H9 (cell line): ENCODE measurements around the gene ST6GALNAC3. TPM values are rescaled to one million over a fixed set of nuclear protein-coding genes. Genes with fewer than 3 reads are reported as not detected.

Source experiments
- DNase-seq: peaks from one replicate; pipeline ENCODE4 v3.0.0-alpha.2; 2017
- H2AFZ ChIP-seq: one replicate; pipeline ENCODE4 v1.6.1; 2013; ENCODE audit warnings: mild to moderate bottlenecking, low read length, control low read depth, moderate library complexity
- H2AK5ac ChIP-seq: 2 replicates; pipeline ENCODE4 v1.6.1; 2013; ENCODE audit warnings: low read length, control low read depth, mixed read lengths; ENCODE audit not compliant: insufficient read length
- H2BK120ac ChIP-seq: one replicate; pipeline ENCODE4 v1.6.1; 2013; ENCODE audit warnings: low read depth, mild to moderate bottlenecking, low read length, control low read depth, inconsistent platforms; ENCODE audit not compliant: poor library complexity, severe bottlenecking
- H2BK12ac ChIP-seq: 2 replicates; pipeline ENCODE4 v1.6.1; 2013; ENCODE audit warnings: low read length, control low read depth, mixed read lengths, low read depth; ENCODE audit not compliant: insufficient read length
- H2BK15ac ChIP-seq: 2 replicates; pipeline ENCODE4 v1.6.1; 2013; ENCODE audit warnings: low read depth, low read length, control low read depth
- H2BK20ac ChIP-seq: one replicate; pipeline ENCODE4 v1.6.1; 2013; ENCODE audit warnings: low read depth, mild to moderate bottlenecking, low read length, control low read depth, inconsistent platforms; ENCODE audit not compliant: poor library complexity, severe bottlenecking
- H2BK5ac ChIP-seq: 2 replicates; pipeline ENCODE4 v1.6.1; 2013; ENCODE audit warnings: low read length, control low read depth, mixed read lengths; ENCODE audit not compliant: insufficient read length
- H3K14ac ChIP-seq: 2 replicates; pipeline ENCODE4 v1.6.1; 2013; ENCODE audit warnings: low read length, control low read depth; ENCODE audit not compliant: insufficient read depth
- H3K18ac ChIP-seq: 2 replicates; pipeline ENCODE4 v1.6.1; 2013; ENCODE audit warnings: low read depth, mild to moderate bottlenecking, mixed read lengths, low read length, control low read depth; ENCODE audit not compliant: insufficient read length
- H3K23ac ChIP-seq: 2 replicates; pipeline ENCODE4 v1.6.1; 2013; ENCODE audit warnings: low read length, control low read depth, mixed read lengths, low read depth; ENCODE audit not compliant: insufficient read length
- H3K23me2 ChIP-seq: 2 replicates; pipeline ENCODE4 v1.6.1; 2013; ENCODE audit warnings: low read depth, mild to moderate bottlenecking, mixed read lengths, low read length, control low read depth; ENCODE audit not compliant: insufficient read length, poor library complexity, severe bottlenecking
- H3K27ac ChIP-seq: 2 replicates; pipeline ENCODE4 v1.5.1; 2013; ENCODE audit warnings: low read length, control low read depth, mixed read lengths, low read depth; ENCODE audit not compliant: insufficient read length
- H3K27me3 ChIP-seq: 2 replicates; pipeline ENCODE4 v1.6.1; 2013; ENCODE audit warnings: low read length, control low read depth, inconsistent platforms; ENCODE audit not compliant: insufficient read depth
- H3K4ac ChIP-seq: 2 replicates; pipeline ENCODE4 v1.6.1; 2013; ENCODE audit warnings: low read depth, mild to moderate bottlenecking, control low read depth, inconsistent platforms, low read length, moderate library complexity
- H3K4me1 ChIP-seq: 2 replicates; pipeline ENCODE4 v1.6.1; 2013; ENCODE audit warnings: low read length, control low read depth, inconsistent platforms; ENCODE audit not compliant: insufficient read depth
- H3K4me2 ChIP-seq: 2 replicates; pipeline ENCODE4 v1.6.1; 2013; ENCODE audit warnings: low read length, control low read depth, mixed read lengths; ENCODE audit not compliant: insufficient read length, insufficient read depth
- H3K56ac ChIP-seq: 2 replicates; pipeline ENCODE4 v1.6.1; 2013; ENCODE audit warnings: low read depth, mild to moderate bottlenecking, mixed read lengths, low read length, control low read depth; ENCODE audit not compliant: insufficient read length
- H3K79me1 ChIP-seq: 2 replicates; pipeline ENCODE4 v1.6.1; 2013; ENCODE audit warnings: low read depth, mild to moderate bottlenecking, moderate library complexity, low read length, control low read depth, inconsistent platforms; ENCODE audit not compliant: insufficient read depth, poor library complexity, severe bottlenecking
- H3K79me2 ChIP-seq: 2 replicates; pipeline ENCODE4 v1.6.1; 2013; ENCODE audit warnings: low read length, control low read depth, inconsistent platforms; ENCODE audit not compliant: insufficient read depth
- H3K9ac ChIP-seq: 2 replicates; pipeline ENCODE4 v1.6.1; 2013; ENCODE audit warnings: low read length, control low read depth, mixed read lengths; ENCODE audit not compliant: insufficient read length; ENCODE audit errors: extremely low read depth
- H3K9me3 ChIP-seq: one replicate; pipeline ENCODE4 v1.6.1; 2013; ENCODE audit warnings: low read depth, low read length, inconsistent platforms; ENCODE audit not compliant: control insufficient read depth
- H3T11ph ChIP-seq: one replicate; pipeline ENCODE4 v1.6.1; 2013; ENCODE audit warnings: mild to moderate bottlenecking, low read length, control low read depth, inconsistent platforms
- H4K20me1 ChIP-seq: one replicate; pipeline ENCODE4 v1.6.1; 2013; ENCODE audit not compliant: control insufficient read depth, insufficient read length, insufficient read depth
- H4K5ac ChIP-seq: 2 replicates; pipeline ENCODE4 v1.6.1; 2013; ENCODE audit warnings: low read depth, mild to moderate bottlenecking, mixed read lengths, low read length, control low read depth; ENCODE audit not compliant: insufficient read length
- H4K8ac ChIP-seq: replicated peaks from 2 replicates; pipeline ENCODE4 v1.6.1; 2013; ENCODE audit warnings: low read length, control low read depth, mixed read lengths, low read depth; ENCODE audit not compliant: insufficient read length
- H4K91ac ChIP-seq: 2 replicates; pipeline ENCODE4 v1.6.1; 2013; ENCODE audit warnings: low read depth, mild to moderate bottlenecking, moderate library complexity, mixed read lengths, low read length, control low read depth; ENCODE audit not compliant: insufficient read length
- H3K27ac Mint-ChIP-seq, 3 experiments: 2 replicates in 2 of 3; 3 replicates in 1 of 3; pipeline ENCODE4 v1.8.0; 2020 to 2021; ENCODE audit warnings: mixed read lengths in 3 of 3, mild to moderate bottlenecking in 1 of 3, moderate library complexity in 1 of 3
- H3K27me3 Mint-ChIP-seq: 2 replicates; pipeline ENCODE4 v1.8.0; 2021; ENCODE audit warnings: low read depth, mild to moderate bottlenecking, moderate library complexity, mixed read lengths
- H3K36me3 Mint-ChIP-seq, 3 experiments: 2 replicates in 2 of 3; 3 replicates in 1 of 3; pipeline ENCODE4 v1.8.0; 2020 to 2021; ENCODE audit warnings: low read depth in 3 of 3, mixed read lengths in 3 of 3; ENCODE audit not compliant: insufficient read depth in 1 of 3
- H3K4me1 Mint-ChIP-seq, 2 experiments: 2 replicates each; pipeline ENCODE4 v1.8.0; 2020; ENCODE audit warnings: mixed read lengths in 2 of 2
- H3K4me3 Mint-ChIP-seq, 2 experiments: 2 replicates in 1 of 2; 3 replicates in 1 of 2; pipeline ENCODE4 v1.8.0; 2020 to 2021; ENCODE audit warnings: mild to moderate bottlenecking in 2 of 2, mixed read lengths in 2 of 2, moderate library complexity in 1 of 2
- H3K9me3 Mint-ChIP-seq, 2 experiments: 2 replicates in 1 of 2; 3 replicates in 1 of 2; pipeline ENCODE4 v1.8.0; 2020; ENCODE audit warnings: mild to moderate bottlenecking in 2 of 2, mixed read lengths in 2 of 2, moderate library complexity in 1 of 2
- CTCF ChIP-seq: fragments of 200-600 bp; sonication (generic); conservative IDR thresholded peaks from 3 replicates; pipeline ENCODE4 v1.8.0; 2021; ENCODE audit warnings: antibody characterized with exemption, mild to moderate bottlenecking
- WGBS: extraction: QIAGEN DNeasy Blood & Tissue Kit; methylation state at CpG from one replicate; pipeline ENCODE4 v1.1.7; 2013; ENCODE audit warnings: missing lambda C conversion rate, low lambda C conversion rate, mixed read lengths; ENCODE audit not compliant: insufficient read length; ENCODE audit errors: extremely low coverage; 5-methylcytosine and 5-hydroxymethylcytosine counted together
- total RNA-seq: library from RNA; stranded (reverse); gene quantifications from 2 replicates; pipeline ENCODE4 v1.2.1, GENCODE V29; 2021

The ST6GALNAC3 gene
- total RNA-seq, 1 experiment from 2014 or later: 11.2 TPM

DNA sequence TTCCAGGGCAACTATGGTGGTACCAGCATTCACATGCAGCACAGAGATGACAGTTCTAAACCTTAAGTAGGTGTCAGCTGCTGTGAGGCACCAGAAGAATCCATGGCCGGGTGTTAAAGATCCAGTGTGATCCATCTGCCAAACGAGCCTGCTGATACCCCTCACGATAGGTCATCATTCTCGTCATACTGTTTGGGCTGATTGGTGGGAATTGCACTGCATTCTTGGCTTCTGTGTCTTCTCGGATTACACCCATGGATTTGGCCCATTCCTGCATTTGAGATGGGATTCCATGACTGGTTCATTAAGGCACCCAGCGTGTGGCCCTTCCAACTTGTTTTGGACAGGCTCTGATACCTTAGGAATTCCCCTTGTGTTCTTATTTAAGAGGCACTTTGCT, 55.2 kb downstream of the ST6GALNAC3 start:
- no peaks in the 10 kb centered on the region for H3K4me1 ChIP-seq
- H3K56ac ChIP-seq: no peak overlapping the region
- H3K79me1 ChIP-seq: no peaks in the 10 kb centered on the region
- Mint-ChIP-seq H3K27ac (no peak overlapping the region), H3K27me3 (no peaks in the 10 kb centered on the region), H3K9me3 (no peaks in the 10 kb centered on the region), H3K4me3 (no peak overlapping the region), H3K4me1 (peaks cover 6 to 11% of the 10 kb centered on the region in 2 experiments), H3K36me3 (peaks cover 10 to 13% (median 11%) of the 10 kb centered on the region in 3 experiments; a peak in 6 of 7 replicates)
- H2BK20ac ChIP-seq: no peak overlapping the region
- H2AFZ ChIP-seq: no peak overlapping the region
- H3K27ac ChIP-seq: no peak overlapping the region
- no peaks in the 10 kb centered on the region for H3K9me3 ChIP-seq
- TF ChIP-seq CTCF: no peak
- H3K9ac ChIP-seq: no peak overlapping the region
- no peaks in the 10 kb centered on the region for H4K20me1 ChIP-seq
- H4K5ac ChIP-seq: no peak overlapping the region
- H3K18ac ChIP-seq: no peak overlapping the region
- no peak overlapping the region for H3K4me2 ChIP-seq
- no peak overlapping the region for H2BK120ac ChIP-seq
- no peak overlapping the region for H2BK12ac ChIP-seq
- H2AK5ac ChIP-seq: no peak overlapping the region
- no peak overlapping the region for H3K4ac ChIP-seq
- H3T11ph ChIP-seq: no peak overlapping the region
- H3K79me2 ChIP-seq: no peaks in the 10 kb centered on the region
- no peak overlapping the region for H4K8ac ChIP-seq
- no CpG with 5 or more reads among the region's 6 CpGs for WGBS
- no peak overlapping the region for H2BK5ac ChIP-seq
- H3K23me2 ChIP-seq: no peaks in the 10 kb centered on the region
- no peak overlapping the region for H4K91ac ChIP-seq
- H3K14ac ChIP-seq: no peak overlapping the region
- H2BK15ac ChIP-seq: no peak overlapping the region
- no peak for DNase-seq
- no peaks in the 10 kb centered on the region for H3K27me3 ChIP-seq
- no peak overlapping the region for H3K23ac ChIP-seq
